PC-3 (cell line): Measurements from ENCODE around the gene MORN4.

Experiments used
- CTCF ChIP-seq: fragments of 300-600 bp; sonication (generic); conservative IDR thresholded peaks from 2 replicates; pipeline ENCODE4 v1.5.1; 2017; ENCODE audit warnings: antibody characterized with exemption, low read depth, mild to moderate bottlenecking, low read length
- EZH2 ChIP-seq: fragments of 300-600 bp; sonication (generic); IDR thresholded peaks from one replicate; pipeline ENCODE4 v1.6.1; 2017; ENCODE audit warnings: antibody characterized with exemption, mild to moderate bottlenecking, low read length; ENCODE audit not compliant: unreplicated experiment
- EZH2phosphoT487 ChIP-seq: fragments of 300-600 bp; sonication (generic); IDR thresholded peaks from 2 replicates; pipeline ENCODE4 v1.6.1; 2018; ENCODE audit warnings: mild to moderate bottlenecking, antibody characterized with exemption, low read length, borderline replicate concordance

GRCh38 chr10:97585439-97585811 is 47.9 kb downstream of the MORN4 start:
- TF ChIP-seq CTCF (no peak), EZH2 (no peak), EZH2phosphoT487 (no peak)
